Neural cell (in vitro differentiated cells): ENCODE data around the gene TAP1. TPM values are rescaled to one million over a fixed set of nuclear protein-coding genes. Genes with fewer than 3 reads are reported as not detected.
"Not testable (repeated sequence)": the region's sequence is repeated elsewhere in the genome, so short reads cannot be mapped to it uniquely, and the experiment has no call there.

ENCODE experiments used
- H2AFZ ChIP-seq: fragments of 200-600, 300-800 bp; sonication (generic), shearing (Covaris generic); 2 replicates; pipeline ENCODE4 v1.6.0; 2014; ENCODE audit warnings: low read depth, mild to moderate bottlenecking, antibody characterized with exemption, low read length, moderate library complexity
- H3F3A ChIP-seq: fragments of 200-600 bp; shearing (Covaris generic); 2 replicates; pipeline ENCODE4 v1.6.1; 2016; ENCODE audit warnings: mild to moderate bottlenecking, moderate library complexity, mixed read lengths, antibody characterized with exemption, low read length; ENCODE audit not compliant: insufficient read depth, poor library complexity, severe bottlenecking
- H3K27ac ChIP-seq: fragments of 200-600, 300-800 bp; sonication (generic), shearing (Covaris generic); 2 replicates; pipeline ENCODE4 v1.5.1; 2014; ENCODE audit warnings: mild to moderate bottlenecking, low read length, moderate library complexity
- H3K27me3 ChIP-seq: fragments of 300-800, 200-600 bp; sonication (generic), shearing (Covaris generic); 2 replicates; pipeline ENCODE4 v1.6.0; 2014; ENCODE audit warnings: mild to moderate bottlenecking, low read depth, low read length, moderate library complexity; ENCODE audit not compliant: insufficient read depth
- H3K36me3 ChIP-seq: fragments of 300-800, 200-600 bp; sonication (generic), shearing (Covaris generic); 2 replicates; pipeline ENCODE4 v1.5.1; 2014; ENCODE audit warnings: mild to moderate bottlenecking, antibody characterized with exemption, low read length, moderate library complexity; ENCODE audit not compliant: insufficient read depth
- H3K4me2 ChIP-seq: fragments of 300-800, 200-600 bp; sonication (generic), shearing (Covaris generic); 2 replicates; pipeline ENCODE4 v1.6.0; 2014; ENCODE audit warnings: mild to moderate bottlenecking, low read length
- H3K4me3 ChIP-seq: fragments of 300-800, 200-600 bp; sonication (generic), shearing (Covaris generic); 2 replicates; pipeline ENCODE4 v1.5.1; 2014; ENCODE audit warnings: mild to moderate bottlenecking, low read length, moderate library complexity
- H3K79me2 ChIP-seq: fragments of 200-600 bp; shearing (Covaris generic); replicated peaks from 2 replicates; pipeline ENCODE4 v1.6.0; 2014; ENCODE audit warnings: mild to moderate bottlenecking, low read length, moderate library complexity; ENCODE audit not compliant: insufficient read depth
- H3K9ac ChIP-seq: fragments of 300-800, 200-600 bp; sonication (generic), shearing (Covaris generic); 2 replicates; pipeline ENCODE4 v1.6.1; 2016; ENCODE audit warnings: mild to moderate bottlenecking, low read length, mixed read lengths
- H3K9me2 ChIP-seq: fragments of 200-600 bp; shearing (Covaris generic); 2 replicates; pipeline ENCODE4 v1.6.1; 2016; ENCODE audit warnings: mild to moderate bottlenecking, low read length, mixed read lengths; ENCODE audit not compliant: insufficient read depth
- H3K9me3 ChIP-seq: fragments of 200-600, 300-800 bp; sonication (generic), shearing (Covaris generic); 2 replicates; pipeline ENCODE4 v1.6.1; 2016; ENCODE audit warnings: mild to moderate bottlenecking, mixed run types, low read length, moderate library complexity, mixed read lengths
- H4K20me1 ChIP-seq: fragments of 200-600 bp; shearing (Covaris generic); 2 replicates; pipeline ENCODE4 v1.6.1; 2016; ENCODE audit warnings: mild to moderate bottlenecking, mixed run types; ENCODE audit not compliant: insufficient read depth
- CTCF ChIP-seq: fragments of 450-650 bp; IDR thresholded peaks from 2 replicates; pipeline ENCODE4 v1.5.1; 2014; ENCODE audit warnings: antibody characterized with exemption, mild to moderate bottlenecking, moderate library complexity; ENCODE audit not compliant: poor library complexity, severe bottlenecking
- EP300 ChIP-seq: fragments of 450-650 bp; conservative IDR thresholded peaks from 2 replicates; pipeline ENCODE4 v1.6.1; 2014; ENCODE audit warnings: antibody characterized with exemption, mild to moderate bottlenecking, moderate library complexity; ENCODE audit not compliant: poor library complexity, severe bottlenecking
- EZH2 ChIP-seq: fragments of 200-600, 300-800 bp; shearing (Covaris generic), sonication (generic); IDR thresholded peaks from 2 replicates; pipeline ENCODE4 v1.6.1; 2014; ENCODE audit warnings: antibody characterized with exemption, low read length, borderline replicate concordance, mild to moderate bottlenecking; ENCODE audit not compliant: insufficient read depth, poor library complexity, severe bottlenecking
- MXI1 ChIP-seq: fragments of 450-650 bp; conservative IDR thresholded peaks from 2 replicates; pipeline ENCODE4 v1.6.1; 2014; ENCODE audit warnings: antibody characterized with exemption, mild to moderate bottlenecking; ENCODE audit not compliant: poor library complexity, severe bottlenecking
- POLR2AphosphoS5 ChIP-seq: IDR thresholded peaks from 2 replicates; pipeline ENCODE4 v1.6.1; 2012
- RAD21 ChIP-seq: fragments of 450-650 bp; conservative IDR thresholded peaks from 2 replicates; pipeline ENCODE4 v1.6.1; 2014; ENCODE audit warnings: antibody characterized with exemption, mild to moderate bottlenecking, moderate library complexity
- SMC3 ChIP-seq: fragments of 450-650 bp; conservative IDR thresholded peaks from 2 replicates; pipeline ENCODE4 v1.6.1; 2014; ENCODE audit warnings: antibody characterized with exemption, mild to moderate bottlenecking, moderate library complexity; ENCODE audit not compliant: poor library complexity
- TAF1 ChIP-seq: IDR thresholded peaks from 2 replicates; pipeline ENCODE4 v1.6.1; 2012; ENCODE audit warnings: low read depth
- polyA plus RNA-seq: library from polyadenylated mRNA; depleted of rRNA; stranded (reverse); fragments of >200 nt; gene quantifications from 2 replicates; pipeline ENCODE4 v1.2.3, GENCODE V29; 2014
- TF ChIP-seq, protein P1 (sequence below): IDR thresholded peaks from 2 replicates; pipeline ENCODE4 v1.6.1; 2012; ENCODE audit warnings: borderline replicate concordance

The TAP1 gene
- polyA plus RNA-seq, 1 donor from 2014 or later: not detected

GRCh38 chr6:32882879-32883250 is 29.4 kb upstream of the TAP1 start:
- no peaks in the 10 kb centered on the region for H3K27me3 ChIP-seq
- no peak overlapping the region for H3K4me3 ChIP-seq
- H2AFZ ChIP-seq: no peak overlapping the region
- H3K4me2 ChIP-seq: no peak overlapping the region
- H3K36me3 ChIP-seq: no peaks in the 10 kb centered on the region
- H4K20me1 ChIP-seq: no peaks in the 10 kb centered on the region
- no peak for TF ChIP-seq RAD21
- TF ChIP-seq EP300: no peak
- TF ChIP-seq, protein P1, sequence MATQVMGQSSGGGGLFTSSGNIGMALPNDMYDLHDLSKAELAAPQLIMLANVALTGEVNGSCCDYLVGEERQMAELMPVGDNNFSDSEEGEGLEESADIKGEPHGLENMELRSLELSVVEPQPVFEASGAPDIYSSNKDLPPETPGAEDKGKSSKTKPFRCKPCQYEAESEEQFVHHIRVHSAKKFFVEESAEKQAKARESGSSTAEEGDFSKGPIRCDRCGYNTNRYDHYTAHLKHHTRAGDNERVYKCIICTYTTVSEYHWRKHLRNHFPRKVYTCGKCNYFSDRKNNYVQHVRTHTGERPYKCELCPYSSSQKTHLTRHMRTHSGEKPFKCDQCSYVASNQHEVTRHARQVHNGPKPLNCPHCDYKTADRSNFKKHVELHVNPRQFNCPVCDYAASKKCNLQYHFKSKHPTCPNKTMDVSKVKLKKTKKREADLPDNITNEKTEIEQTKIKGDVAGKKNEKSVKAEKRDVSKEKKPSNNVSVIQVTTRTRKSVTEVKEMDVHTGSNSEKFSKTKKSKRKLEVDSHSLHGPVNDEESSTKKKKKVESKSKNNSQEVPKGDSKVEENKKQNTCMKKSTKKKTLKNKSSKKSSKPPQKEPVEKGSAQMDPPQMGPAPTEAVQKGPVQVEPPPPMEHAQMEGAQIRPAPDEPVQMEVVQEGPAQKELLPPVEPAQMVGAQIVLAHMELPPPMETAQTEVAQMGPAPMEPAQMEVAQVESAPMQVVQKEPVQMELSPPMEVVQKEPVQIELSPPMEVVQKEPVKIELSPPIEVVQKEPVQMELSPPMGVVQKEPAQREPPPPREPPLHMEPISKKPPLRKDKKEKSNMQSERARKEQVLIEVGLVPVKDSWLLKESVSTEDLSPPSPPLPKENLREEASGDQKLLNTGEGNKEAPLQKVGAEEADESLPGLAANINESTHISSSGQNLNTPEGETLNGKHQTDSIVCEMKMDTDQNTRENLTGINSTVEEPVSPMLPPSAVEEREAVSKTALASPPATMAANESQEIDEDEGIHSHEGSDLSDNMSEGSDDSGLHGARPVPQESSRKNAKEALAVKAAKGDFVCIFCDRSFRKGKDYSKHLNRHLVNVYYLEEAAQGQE: no peak
- no peak for TF ChIP-seq TAF1
- TF ChIP-seq POLR2AphosphoS5: no peak
- H3K79me2 ChIP-seq: no peaks in the 10 kb centered on the region
- no peaks in the 10 kb centered on the region for H3K9me2 ChIP-seq
- H3K9ac ChIP-seq: no peak overlapping the region
- H3F3A ChIP-seq: no peaks in the 10 kb centered on the region
- H3K9me3 ChIP-seq: no peaks in the 10 kb centered on the region
- no peak overlapping the region for H3K27ac ChIP-seq

DNA sequence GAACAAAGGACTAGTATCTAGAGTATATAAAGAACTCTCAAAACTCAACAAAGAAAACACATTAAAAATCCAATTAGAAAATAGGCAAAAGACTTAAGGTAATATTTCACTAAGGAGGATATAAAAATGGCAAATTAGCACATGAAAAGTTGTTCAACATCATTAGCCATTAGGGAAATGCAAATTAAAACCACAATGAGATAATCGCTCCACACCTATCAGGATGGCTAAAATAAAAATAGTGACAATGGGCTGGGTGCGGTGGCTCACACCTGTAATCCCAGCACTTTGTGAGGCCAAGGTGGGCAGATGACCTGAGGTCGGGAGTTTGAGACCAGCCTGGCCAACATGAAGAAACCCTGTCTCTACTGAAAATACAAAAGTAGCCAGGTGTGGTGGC is 27.5 kb upstream of the TAP1 start:
- H3K27ac ChIP-seq, H4K20me1 ChIP-seq, H3K9me3 ChIP-seq, H3K79me2 ChIP-seq, H3K27me3 ChIP-seq, H3K9ac ChIP-seq, H3K4me3 ChIP-seq, H3F3A ChIP-seq, H3K9me2 ChIP-seq, H3K4me2 ChIP-seq, H2AFZ ChIP-seq, H3K36me3 ChIP-seq: not testable (repeated sequence)

DNA sequence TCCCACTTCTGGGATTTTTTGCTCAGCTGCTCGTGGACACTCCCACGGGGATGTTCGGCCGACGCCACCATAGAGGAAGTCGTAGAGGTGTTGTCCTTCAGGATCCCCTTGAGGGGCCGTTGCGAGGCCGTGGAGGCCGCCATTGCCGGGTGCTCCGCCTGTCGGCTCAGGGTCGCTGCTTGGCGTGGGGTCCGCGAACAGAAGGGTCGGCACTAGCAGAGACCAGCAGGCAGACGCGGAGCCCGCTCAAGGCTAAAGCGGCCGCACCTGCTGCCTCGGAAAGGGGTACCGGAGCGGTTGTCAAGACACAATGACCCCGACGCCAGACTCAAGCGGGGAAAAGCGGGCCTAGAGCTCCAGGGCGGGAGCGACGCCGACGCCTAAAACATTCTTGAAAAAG is 26.2 kb upstream of the TAP1 start:
- H3K9ac ChIP-seq: no peak overlapping the region
- no peaks in the 10 kb centered on the region for H3K9me2 ChIP-seq
- no peaks in the 10 kb centered on the region for H4K20me1 ChIP-seq
- no peak overlapping the region for H3K27ac ChIP-seq
- H3K9me3 ChIP-seq: no peaks in the 10 kb centered on the region
- H3K27me3 ChIP-seq: no peaks in the 10 kb centered on the region
- TF ChIP-seq, protein P1: no peak
- TF ChIP-seq EZH2: no peak
- no peak for TF ChIP-seq TAF1
- no peak for TF ChIP-seq SMC3
- no peak for TF ChIP-seq EP300
- no peak for TF ChIP-seq POLR2AphosphoS5
- no peak for TF ChIP-seq RAD21
- TF ChIP-seq CTCF: no peak
- no peak for TF ChIP-seq MXI1
- no peak overlapping the region for H2AFZ ChIP-seq
- H3F3A ChIP-seq: no peaks in the 10 kb centered on the region
- no peak overlapping the region for H3K4me3 ChIP-seq
- no peak overlapping the region for H3K4me2 ChIP-seq
- H3K79me2 ChIP-seq: no peaks in the 10 kb centered on the region
- no peaks in the 10 kb centered on the region for H3K36me3 ChIP-seq
